SK-N-SH treated with all-trans-retinoic acid at 6 μM for 48 hours (cell line): ENCODE data around the gene SPACA5.
"Not testable (repeated sequence)": the region's sequence is repeated elsewhere in the genome, so short reads cannot be mapped to it uniquely, and the experiment has no call there.

Experiments
- ATAC-seq: fragments of 200-7000 bp; cut with Tn5 transposase; 3 replicates; pipeline ENCODE4 v1.9.1; 2020; ENCODE audit warnings: mild to moderate bottlenecking, moderate library complexity
- ARNTL ChIP-seq: fragments of 450-650 bp; formaldehyde crosslinking; IDR thresholded peaks from 2 replicates; pipeline ENCODE4 v1.5.0; 2020; ENCODE audit warnings: low read depth, mild to moderate bottlenecking, moderate library complexity, borderline replicate concordance
- CREB5 ChIP-seq: fragments of 250-450 bp; sonication (Bioruptor Pico); IDR thresholded peaks from 2 replicates; pipeline ENCODE4 v1.5.1; 2020; ENCODE audit warnings: low read depth, mild to moderate bottlenecking, moderate library complexity
- CSDC2 ChIP-seq: fragments of 250-450 bp; sonication (Bioruptor Pico); IDR thresholded peaks from 2 replicates; pipeline ENCODE4 v1.5.0; 2020; ENCODE audit warnings: mild to moderate bottlenecking, moderate library complexity
- GLIS3 ChIP-seq: fragments of 250-450 bp; sonication (Bioruptor Pico); IDR thresholded peaks from 2 replicates; pipeline ENCODE4 v1.5.0; 2020; ENCODE audit warnings: mild to moderate bottlenecking, moderate library complexity
- PATZ1 ChIP-seq: fragments of 250-450 bp; sonication (Bioruptor Pico); IDR thresholded peaks from 2 replicates; pipeline ENCODE4 v1.8.0; 2020; ENCODE audit warnings: mild to moderate bottlenecking, moderate library complexity, borderline replicate concordance
- POU6F1 ChIP-seq: fragments of 250-450 bp; sonication (Bioruptor Pico); IDR thresholded peaks from 2 replicates; pipeline ENCODE4 v1.8.0; 2021; ENCODE audit warnings: low read depth, mild to moderate bottlenecking, moderate library complexity, borderline replicate concordance
- TCF4 ChIP-seq: fragments of 250-450 bp; sonication (Bioruptor Pico); IDR thresholded peaks from 2 replicates; pipeline ENCODE4 v1.8.0; 2021; ENCODE audit warnings: mild to moderate bottlenecking, moderate library complexity, borderline replicate concordance
- TSHZ2 ChIP-seq: fragments of 250-450 bp; sonication (Bioruptor Pico); IDR thresholded peaks from 2 replicates; pipeline ENCODE4 v1.5.0; 2020; ENCODE audit warnings: mild to moderate bottlenecking, moderate library complexity
- ZFP3 ChIP-seq: fragments of 250-450 bp; sonication (Bioruptor Pico); IDR thresholded peaks from 2 replicates; pipeline ENCODE4 v1.5.0; 2020; ENCODE audit warnings: mild to moderate bottlenecking, moderate library complexity
- ZNF565 ChIP-seq: fragments of 450-650 bp; formaldehyde crosslinking; conservative IDR thresholded peaks from 2 replicates; pipeline ENCODE4 v1.5.0; 2020; ENCODE audit warnings: low read depth, mild to moderate bottlenecking, moderate library complexity
- ZNF70 ChIP-seq: fragments of 450-650 bp; formaldehyde crosslinking; IDR thresholded peaks from 2 replicates; pipeline ENCODE4 v1.5.0; 2020; ENCODE audit warnings: mild to moderate bottlenecking, moderate library complexity

Gene SPACA5

GRCh38 chrX:48002929-48003328 lies 3.9 kb upstream of the SPACA5 start (continued):
- TF ChIP-seq POU6F1 (CRISPR knock-in tag) (no peak), CSDC2 (no peak)

GRCh38 chrX:48003367-48003757 lies 3.4 kb upstream of the SPACA5 start:
- peak; percentile 25 for ATAC-seq
- TF ChIP-seq ZNF565 (CRISPR knock-in tag), result no peak
- no peak for TF ChIP-seq ZFP3
- no peak for TF ChIP-seq ARNTL (CRISPR knock-in tag)
- TF ChIP-seq CSDC2, result no peak
- TF ChIP-seq PATZ1 (CRISPR knock-in tag), result no peak
- TF ChIP-seq GLIS3 (CRISPR knock-in tag), result no peak
- TF ChIP-seq ZNF70 (CRISPR knock-in tag), result no peak

GRCh38 chrX:48003758-48004457 lies 2.9 kb upstream of the SPACA5 start, which contains the start of gene ZNF182:
Gene ZNF182 (minus strand): TSS chrX:48003989. CDS start chrX:48002609, 1,380 bp downstream.
- peak; percentile 98 for ATAC-seq
- TF ChIP-seq TCF4 (CRISPR knock-in tag), result peak; percentile 45
- 0 out of 2 replicates have a peak, but pooled peaks have one; percentile 22 for TF ChIP-seq TSHZ2 (CRISPR knock-in tag)
- no peak for TF ChIP-seq CREB5
- TF ChIP-seq POU6F1 (CRISPR knock-in tag), result no peak
- 0 out of 2 replicates have a peak, but pooled peaks have one; percentile 25 for TF ChIP-seq ZNF70 (CRISPR knock-in tag)

- not testable (repeated sequence) for ATAC-seq
Measured at GRCh38 chrX:48009445-48009960, 2.7 kb downstream of the SPACA5 start.

GRCh38 chrX:48016583-48017310 lies 10.0 kb downstream of the SPACA5 start:
- not testable (repeated sequence) for ATAC-seq

- ATAC-seq, result not testable (repeated sequence)
Measured at GRCh38 chrX:48019892-48020291, 13.1 kb downstream of the SPACA5 start.

- not testable (repeated sequence) for ATAC-seq
Measured at GRCh38 chrX:48020472-48020871, 13.7 kb downstream of the SPACA5 start.
